A549 treated with GW870086 at 1 μM for 4 hours (cell line): ENCODE results near the gene SINHCAF. TPM values are rescaled to one million over a fixed set of nuclear protein-coding genes. Genes with fewer than 3 reads are reported as not detected.

ENCODE experiments used
- total RNA-seq: library from RNA; stranded (reverse); fragments of 200-300 nt; extraction: Qiagen RNA extraction; gene quantifications from 5 replicates; pipeline ENCODE4 v1.2.3, GENCODE V29; 2022; ENCODE audit warnings: low read depth

Gene SINHCAF
- total RNA-seq = 31.7 to 49.2 TPM (median 41.3 TPM) in 5 replicates

GRCh38 chr12:31325877-31326631 is at the start of gene SINHCAF:
Gene SINHCAF (minus strand): TSS chr12:31326150. CDS start chr12:31298204, 27,946 bp downstream.

